ENCODE data around the gene CPSF3.
A peak's percentile ranks its signal among the peaks of the same experiment; 100 is the strongest.
"Not testable (repeated sequence)": the region's sequence is repeated elsewhere in the genome, so short reads cannot be mapped to it uniquely, and the experiment has no call there.

Gene CPSF3

DNA sequence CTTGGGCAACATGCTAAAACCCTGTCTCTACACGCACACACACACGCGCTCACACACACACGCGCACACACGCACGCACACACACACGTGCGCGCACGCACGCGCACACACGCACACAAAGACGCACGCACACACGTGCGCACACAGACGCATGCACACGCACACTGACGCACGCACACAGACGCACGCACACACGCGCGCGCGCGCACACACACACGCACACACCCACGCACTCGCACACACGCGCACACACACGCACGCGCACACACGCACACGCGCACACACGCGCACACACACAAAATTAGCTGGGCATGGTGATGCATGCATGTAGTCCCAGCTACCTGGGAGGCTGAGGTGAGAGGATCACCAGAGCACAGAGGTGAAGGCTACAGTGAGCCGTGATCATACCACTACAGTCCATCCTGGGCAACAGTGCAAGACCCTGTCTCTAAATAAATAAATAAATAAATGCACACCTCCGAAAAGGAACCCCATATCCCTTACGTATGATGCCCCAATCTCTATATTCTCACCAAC is 42.8 kb downstream of the CPSF3 start:
- no peak for DNase-seq (ENCODE audit: low read depth)

DNA sequence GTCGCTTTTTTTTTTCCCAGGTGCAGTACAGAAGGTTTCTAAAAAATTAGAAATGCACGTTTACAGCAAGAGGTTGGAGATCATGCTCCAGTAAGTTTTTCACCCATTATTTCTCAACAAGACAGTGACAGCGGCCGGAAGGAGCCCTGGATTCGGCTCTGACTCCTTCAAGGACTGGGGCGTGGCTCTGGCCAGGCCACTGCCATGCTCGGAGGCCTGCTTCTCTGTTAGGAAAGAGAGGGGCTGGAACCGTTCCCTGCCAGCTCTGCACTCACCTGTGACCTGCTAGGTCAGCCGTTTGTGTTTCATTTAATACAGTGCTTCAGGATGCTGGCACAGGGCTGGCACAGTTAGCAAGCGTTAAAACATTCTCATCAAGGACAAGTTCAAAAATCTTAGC is 44.2 kb downstream of the CPSF3 start:
- DNase-seq (ENCODE audit: low read depth) = no peak

DNA sequence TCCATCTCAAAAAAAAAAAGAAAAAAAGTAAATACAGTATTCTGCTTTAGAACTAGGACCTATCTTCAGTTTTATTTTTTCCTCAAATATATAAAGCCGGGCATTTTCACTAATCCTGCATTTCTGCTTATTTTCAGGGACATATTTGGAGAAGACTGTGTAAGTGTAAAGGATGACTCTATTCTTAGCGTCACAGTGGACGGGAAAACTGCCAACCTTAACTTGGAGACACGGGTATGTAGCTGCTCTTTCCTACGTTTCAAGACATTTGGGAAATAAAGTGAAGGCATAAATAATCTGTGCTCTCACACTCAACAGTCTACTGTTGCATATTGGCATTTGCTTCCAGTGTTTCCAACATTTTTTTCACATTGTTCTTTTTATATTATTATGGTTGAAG is 47.8 kb downstream of the CPSF3 start:
- no peak for DNase-seq (ENCODE audit: low read depth)

- DNase-seq (ENCODE audit: low read depth) = no peak
Observed at GRCh38 chr2:9472511-9472910, 49.1 kb downstream of the CPSF3 start.

- no peak for DNase-seq (ENCODE audit: low read depth)
Observed at GRCh38 chr2:9473308-9473984, 50.0 kb downstream of the CPSF3 start.

DNA sequence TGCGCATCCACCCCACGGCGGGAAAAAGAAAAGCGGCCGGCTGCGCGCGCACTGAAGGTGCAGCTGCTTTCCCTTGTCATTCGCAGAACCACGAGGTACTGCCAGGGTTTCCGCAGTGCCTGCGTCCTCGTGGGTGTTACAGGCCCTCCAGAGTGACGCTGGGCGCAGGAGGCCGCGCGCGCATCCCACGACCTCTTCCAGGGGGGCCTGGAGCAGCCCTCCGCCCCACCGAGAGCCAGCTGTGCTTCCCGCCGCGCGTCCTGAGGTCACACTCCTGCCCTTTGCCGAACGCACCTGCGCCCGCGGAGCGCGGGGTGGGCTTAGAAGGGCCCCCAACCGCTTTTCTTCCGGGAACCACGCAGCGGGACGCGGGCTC is 50.5 kb downstream of the CPSF3 start:
- peak; percentile 37 for DNase-seq (ENCODE audit: low read depth)

GRCh38 chr2:9474361-9475057 is 51.1 kb downstream of the CPSF3 start, which contains the start of gene IAH1:
Gene IAH1, plus strand, starts transcription at chr2:9474551. Its CDS starts 16 bp downstream, at chr2:9474567.
- peak; percentile 20 for DNase-seq (ENCODE audit: low read depth)

DNA sequence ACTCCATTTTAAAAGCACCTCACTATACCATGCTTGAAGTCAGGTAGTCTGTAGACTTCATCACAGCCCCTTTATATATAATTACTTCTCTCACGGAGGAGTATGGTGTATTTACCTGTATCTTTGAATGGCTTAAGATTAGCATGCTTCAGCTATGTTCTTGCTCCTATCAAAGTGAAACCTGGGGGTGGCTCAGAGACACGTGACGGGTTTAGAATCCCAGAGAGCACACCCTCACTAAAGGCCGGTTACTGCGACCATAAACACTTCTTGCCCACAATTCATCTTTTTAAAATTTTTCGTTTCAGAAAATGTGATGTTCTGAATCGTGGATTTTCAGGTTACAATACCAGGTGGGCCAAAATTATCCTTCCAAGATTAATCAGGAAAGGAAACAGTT is 54.5 kb downstream of the CPSF3 start:
- no peak for DNase-seq (ENCODE audit: low read depth)

- no peak for DNase-seq (ENCODE audit: low read depth)
Observed at GRCh38 chr2:9478526-9478925, 55.1 kb downstream of the CPSF3 start.

- no peak for DNase-seq (ENCODE audit: low read depth)
Observed at GRCh38 chr2:9480157-9480556, 56.7 kb downstream of the CPSF3 start.

DNA sequence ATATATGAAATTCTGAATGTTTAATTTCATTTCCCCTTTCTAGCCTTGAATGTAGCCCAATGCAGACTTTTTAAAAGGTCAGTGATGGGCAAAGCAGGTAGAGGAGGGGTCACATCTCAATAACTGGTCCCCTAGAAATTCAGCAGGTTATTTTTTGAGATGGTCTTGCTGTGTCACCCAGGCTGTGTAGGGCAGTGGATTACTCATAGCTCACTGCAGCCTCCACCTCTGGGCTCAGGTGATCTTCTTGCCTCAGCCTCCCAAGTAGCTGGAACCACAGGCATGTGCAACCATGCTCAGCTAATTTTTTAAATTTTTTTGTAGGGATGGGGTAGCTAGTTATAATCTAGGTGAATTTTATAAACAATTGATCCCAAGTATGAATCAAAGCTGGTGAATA is 59.7 kb downstream of the CPSF3 start:
- DNase-seq (ENCODE audit: low read depth) = no peak

- DNase-seq (ENCODE audit: low read depth) = no peak
Observed at GRCh38 chr2:9484533-9484932, 61.1 kb downstream of the CPSF3 start.

DNA sequence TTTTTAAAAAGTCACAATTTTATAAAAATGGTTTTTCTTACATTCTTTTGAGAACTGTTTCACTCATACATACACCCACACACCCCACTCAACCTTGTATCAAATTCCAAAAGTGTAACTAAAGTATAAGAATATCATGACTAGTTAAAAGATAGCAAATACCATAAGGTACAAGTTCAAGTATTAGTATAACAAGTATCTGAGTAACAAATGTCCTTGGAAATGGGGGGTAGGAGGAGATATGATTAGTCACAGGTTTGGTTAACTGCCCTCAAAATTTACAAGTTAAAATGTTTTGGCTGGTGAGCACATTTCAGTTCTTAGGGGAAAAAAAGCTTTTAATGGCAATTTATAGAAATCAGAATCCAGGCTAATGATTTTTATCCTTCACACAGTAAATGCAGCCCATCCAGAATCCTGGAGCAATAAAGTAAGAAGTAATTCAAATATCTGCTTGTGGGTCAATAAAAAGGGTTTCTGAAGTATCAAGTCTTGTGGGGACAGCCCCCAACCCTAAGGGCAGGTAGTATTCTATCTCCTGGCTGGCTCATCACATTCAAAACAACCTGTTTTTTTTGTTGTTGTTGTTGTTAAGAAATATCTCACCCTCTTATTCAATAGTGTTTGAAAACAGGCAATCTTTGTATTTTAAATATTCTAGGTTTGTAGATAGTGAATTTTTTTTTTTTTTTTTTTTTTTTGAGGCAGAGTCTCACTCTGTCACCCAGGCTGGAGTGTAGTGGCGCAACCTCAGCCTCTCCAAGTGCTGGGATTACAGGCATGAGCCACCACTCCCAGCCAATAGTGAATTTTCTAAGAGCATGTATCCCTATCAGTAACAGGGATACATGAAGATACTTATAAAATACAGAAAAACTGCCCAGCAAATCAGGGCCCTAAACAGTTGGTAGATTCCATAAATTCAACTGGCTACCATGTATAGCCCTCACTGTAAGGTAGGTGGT is 65.4 kb downstream of the CPSF3 start:
- DNase-seq (ENCODE audit: low read depth) = peak; percentile 50

- no peak for DNase-seq (ENCODE audit: low read depth)
Observed at GRCh38 chr2:9490789-9491188, 67.3 kb downstream of the CPSF3 start.

- DNase-seq (ENCODE audit: low read depth) = no peak
Observed at GRCh38 chr2:9492927-9493326, 69.5 kb downstream of the CPSF3 start.

DNA sequence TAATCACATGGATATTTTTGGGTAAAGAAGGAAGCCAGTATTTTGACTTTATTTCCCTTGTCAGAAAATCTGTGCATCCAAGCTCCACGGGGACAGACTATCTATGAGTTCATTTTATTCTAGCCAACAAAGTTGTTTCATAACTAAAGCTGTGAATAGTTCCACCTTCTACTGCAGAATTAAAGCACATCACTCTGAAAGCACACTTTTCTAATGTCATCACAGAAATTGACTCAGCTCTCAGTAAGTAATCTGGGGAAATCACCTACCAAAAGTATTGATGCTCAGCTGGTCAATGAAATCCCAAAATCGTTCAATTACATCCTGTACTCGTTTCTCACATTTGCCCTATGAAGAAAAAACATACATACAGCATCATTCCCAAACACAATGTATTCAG is 70.0 kb downstream of the CPSF3 start:
- DNase-seq (ENCODE audit: low read depth) = no peak

DNA sequence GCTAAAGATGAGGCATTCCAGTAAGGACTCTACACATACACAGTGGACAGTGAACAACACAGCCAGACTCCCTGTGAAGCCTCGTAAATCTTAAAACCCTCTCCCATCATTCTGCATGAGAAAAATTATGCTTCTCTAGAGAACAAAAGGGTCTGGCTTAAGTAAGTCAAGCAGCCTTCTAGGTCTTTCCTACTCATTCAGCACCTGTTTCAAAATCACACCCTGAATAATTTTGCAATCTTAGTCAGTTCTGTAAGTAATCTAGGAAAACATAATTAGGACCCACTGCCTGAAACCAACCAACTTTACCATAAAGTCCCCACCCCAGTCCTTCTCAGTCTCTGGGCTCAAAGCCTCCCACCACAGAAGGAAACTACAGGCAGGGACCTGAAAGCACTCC is 70.6 kb downstream of the CPSF3 start:
- DNase-seq (ENCODE audit: low read depth) = no peak

- DNase-seq (ENCODE audit: low read depth) = no peak
Observed at GRCh38 chr2:9497017-9497416, 73.6 kb downstream of the CPSF3 start.

- DNase-seq (ENCODE audit: low read depth) = no peak
Observed at GRCh38 chr2:9498210-9498609, 74.8 kb downstream of the CPSF3 start.

- DNase-seq (ENCODE audit: low read depth) = no peak
Observed at GRCh38 chr2:9508931-9509330, 85.5 kb downstream of the CPSF3 start.

GRCh38 chr2:9513946-9514345 is 90.5 kb downstream of the CPSF3 start:
- not testable (repeated sequence) for DNase-seq (ENCODE audit: low read depth)

DNA sequence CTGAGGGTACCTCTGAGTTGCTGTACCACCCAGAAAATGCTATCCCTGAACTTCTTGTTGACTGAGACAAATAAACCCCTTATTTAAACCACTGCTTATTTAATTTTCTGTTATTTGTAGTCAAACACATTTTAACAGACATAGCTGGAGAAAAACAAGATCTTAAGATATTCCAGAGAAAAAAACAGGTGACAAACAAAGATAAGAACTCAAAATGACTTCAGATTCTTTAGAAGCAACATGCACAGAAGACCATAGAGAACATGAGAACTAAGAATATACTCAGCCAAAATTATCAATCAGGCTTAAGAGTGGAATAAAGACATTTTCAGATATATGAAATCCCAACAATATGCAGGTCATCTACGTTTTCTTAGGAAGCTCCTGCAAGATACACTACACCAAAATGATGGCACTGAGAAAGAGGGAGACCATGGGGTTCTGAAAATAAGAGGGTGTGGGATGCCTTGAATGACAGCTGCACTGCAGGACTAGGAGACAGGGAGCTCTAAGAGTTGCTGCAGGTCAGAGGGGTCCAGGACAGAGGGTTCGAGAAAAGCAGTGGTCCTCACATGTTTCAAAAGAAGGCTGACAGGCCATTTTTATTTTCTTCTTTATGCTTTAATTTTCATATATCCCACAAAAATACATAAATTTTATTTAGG is 93.8 kb downstream of the CPSF3 start:
- DNase-seq (ENCODE audit: low read depth) = no peak
